GM12878 (cell line): ENCODE results near the gene ANKHD1. TPM values are rescaled to one million over a fixed set of nuclear protein-coding genes. Genes with fewer than 3 reads are reported as not detected.
A peak's percentile ranks its signal among the peaks of the same experiment; 100 is the strongest.

ENCODE experiments used
- ATAC-seq: fragments of 200-7000 bp; cut with Tn5 transposase; 3 replicates; pipeline ENCODE4 v1.9.1; 2020; ENCODE audit warnings: mild to moderate bottlenecking, moderate library complexity
- BruUV-seq: library from RNA; stranded (reverse); fragments of 400-500 nt; replicated peaks from 2 replicates; lab custom pipeline; 2021; lab: Mats Ljungman, UMichigan
- CTCF ChIA-PET: fragments of 300-600 bp; sonication (Branson Sonifier 250); formaldehyde crosslinking; extraction: SDS; loops from one replicate; lab custom pipeline; 2021; ENCODE audit warnings: inconsistent platforms; lab: Yijun Ruan, JAX
- POLR2A ChIA-PET: fragments of 350-600 bp; formaldehyde crosslinking; extraction: SDS; loops from one replicate; lab custom pipeline; 2021; ENCODE audit warnings: inconsistent platforms; lab: Charles Lee
- RAD21 ChIA-PET: fragments of 300-600 bp; sonication (Branson Sonifier 250); formaldehyde crosslinking; loops from one replicate; lab custom pipeline; 2023; ENCODE audit warnings: antibody characterized with exemption; ENCODE audit not compliant: unreplicated experiment; lab: Charles Lee
- SMC1A ChIA-PET: fragments of 300-600 bp; sonication (Branson Sonifier 250); formaldehyde crosslinking; loops from one replicate; lab custom pipeline; 2023; ENCODE audit not compliant: unreplicated experiment, uncharacterized antibody; lab: Charles Lee
- DNase-seq: peaks from one replicate; pipeline ENCODE4 v3.0.0-alpha.2; 2011; ENCODE audit warnings: low read depth, low spot score
- FAIRE-seq: peaks from 3 replicates; lab custom pipeline; 2011; peaks lifted over from hg19 to GRCh38; lab: Jason Lieb, UNC
- H2AFZ ChIP-seq: 2 replicates; pipeline ENCODE4 v1.6.0; 2011; ENCODE audit warnings: low read depth, low read length, control low read depth; ENCODE audit not compliant: control insufficient read depth
- H3K27ac ChIP-seq: 2 replicates; pipeline ENCODE4 v1.5.1; 2011; ENCODE audit warnings: control low read depth; ENCODE audit not compliant: control insufficient read depth, insufficient read depth
- H3K27me3 ChIP-seq, 2 experiments: replicated peaks in 1 of 2; 2 replicates each; pipeline versions ENCODE4 v1.6.0 to v1.6.1; 2011; ENCODE audit warnings: low read length in 1 of 2; ENCODE audit not compliant: control insufficient read depth in 2 of 2, insufficient read depth in 2 of 2
- H3K36me3 ChIP-seq, 2 experiments: 2 replicates each; pipeline ENCODE4 v1.5.1; 2011; ENCODE audit warnings: low read length in 1 of 2; ENCODE audit not compliant: control insufficient read depth in 2 of 2, insufficient read depth in 2 of 2
- H3K4me1 ChIP-seq: 2 replicates; pipeline ENCODE4 v1.6.1; 2011; ENCODE audit warnings: mild to moderate bottlenecking, low read length, moderate library complexity, mixed read lengths; ENCODE audit not compliant: control insufficient read depth, insufficient read depth
- H3K4me2 ChIP-seq: 2 replicates; pipeline ENCODE4 v1.6.0; 2011; ENCODE audit warnings: control low read depth; ENCODE audit not compliant: control insufficient read depth, insufficient read depth
- H3K4me3 ChIP-seq: fragments of 200-600 bp; sonication (generic); 2 replicates; pipeline ENCODE4 v1.5.1; 2016
- H3K79me2 ChIP-seq: 2 replicates; pipeline ENCODE4 v1.6.0; 2011; ENCODE audit warnings: low read length; ENCODE audit not compliant: control insufficient read depth, insufficient read depth
- H3K9ac ChIP-seq: 2 replicates; pipeline ENCODE4 v1.8.0; 2011; ENCODE audit warnings: low read length, control low read depth, mixed read lengths; ENCODE audit not compliant: control insufficient read depth, insufficient read depth
- H3K9me3 ChIP-seq: replicated peaks from 3 replicates; pipeline ENCODE4 v1.5.1; 2011; ENCODE audit warnings: mild to moderate bottlenecking, low read length; ENCODE audit not compliant: control insufficient read depth, insufficient read depth
- H4K20me1 ChIP-seq: 2 replicates; pipeline ENCODE4 v1.6.0; 2011; ENCODE audit not compliant: control insufficient read depth, insufficient read depth
- BHLHE40 ChIP-seq, 2 experiments: fragments of 450-650 bp in 1 of 2; IDR thresholded peaks; 2 replicates each; pipeline ENCODE4 v1.6.1; 2011 to 2017; ENCODE audit warnings: low read depth in 2 of 2, borderline replicate concordance in 1 of 2, improper control_type of control experiment in 1 of 2, low read length in 1 of 2, mild to moderate bottlenecking in 1 of 2
- HDAC2 ChIP-seq: fragments of 200-600 bp; sonication (generic); IDR thresholded peaks from 2 replicates; pipeline ENCODE4 v1.6.1; 2017
- MEF2B ChIP-seq: fragments of 450-650 bp; IDR thresholded peaks from 2 replicates; pipeline ENCODE4 v1.6.1; 2018; ENCODE audit warnings: mild to moderate bottlenecking, moderate library complexity; ENCODE audit not compliant: partially characterized antibody, poor library complexity, severe bottlenecking
- SPI1 ChIP-seq: IDR thresholded peaks from 2 replicates; pipeline ENCODE4 v1.6.1; 2011; ENCODE audit warnings: low read depth, mild to moderate bottlenecking, low read length, moderate library complexity, borderline replicate concordance; ENCODE audit not compliant: insufficient read depth
- TCF7 ChIP-seq: IDR thresholded peaks from 2 replicates; pipeline ENCODE4 v1.6.1; 2014; ENCODE audit warnings: antibody characterized with exemption, borderline replicate concordance
- WGBS: methylation state at CpG from one replicate; pipeline ENCODE4 v1.1.6; 2016; ENCODE audit warnings: low lambda C conversion rate; ENCODE audit not compliant: insufficient replicate concordance, insufficient coverage; ENCODE audit errors: missing lambda C conversion rate; 5-methylcytosine and 5-hydroxymethylcytosine counted together
- in situ Hi-C: fragments of 300-500 bp; cut with MboI; formaldehyde crosslinking; loops from 9 replicates; pipeline ENCODE4 v1.14.3; 2018; ENCODE audit warnings: mixed read lengths
- intact Hi-C: fragments of 100-400 bp; cut with micrococcal nuclease; formaldehyde crosslinking; loops from one replicate; pipeline ENCODE4 v1.14.2; 2022; ENCODE audit not compliant: unreplicated experiment
- polyA plus RNA-seq, 11 experiments: library from polyadenylated mRNA; depleted of rRNA in 4 of 11; unstranded in 6 of 11; stranded (reverse) in 5 of 11; fragments of >200 nt; fragmentation: Nextera tagmentation in 4 of 11; fragmentation: Illumina TruSeq in 1 of 11; extraction: Ambion mirVana in 4 of 11; extraction: Trizol in 1 of 11; gene quantifications; 1 replicate in 1 of 11; 2 replicates in 10 of 11; pipeline versions ENCODE4 v1.2.1 to v1.2.3, GENCODE V29; 2011 to 2016; ENCODE audit warnings: inconsistent platforms in 2 of 11, missing spikeins in 2 of 11, low read depth in 1 of 11
- total RNA-seq, 4 experiments: library from RNA; depleted of rRNA in 3 of 4; stranded (reverse); fragments of >200 nt in 3 of 4; fragmentation: Illumina TruSeq in 1 of 4; extraction: Trizol in 1 of 4; gene quantifications; 2 replicates each; pipeline versions ENCODE4 v1.2.1 to v1.2.3, GENCODE V29; 2013 to 2021
- TF ChIP-seq, protein P1 (sequence below): IDR thresholded peaks from 2 replicates; pipeline ENCODE4 v1.6.1; 2011; ENCODE audit warnings: low read depth, low read length, improper control_type of control experiment, borderline replicate concordance
- TF ChIP-seq, protein P2 (sequence below): IDR thresholded peaks from 2 replicates; pipeline ENCODE4 v1.6.1; 2012; ENCODE audit warnings: low read depth, low read length, improper control_type of control experiment
- TF ChIP-seq, protein P3 (sequence below): fragments of 150-350 bp; IDR thresholded peaks from 2 replicates; pipeline ENCODE4 v1.6.1; 2016; ENCODE audit warnings: low read depth, low read length
- TF ChIP-seq, protein P4 (sequence below): fragments of 450-650 bp; IDR thresholded peaks from 2 replicates; pipeline ENCODE4 v1.6.1; 2017; ENCODE audit warnings: mild to moderate bottlenecking

The ANKHD1 gene
- total and polyA plus RNA-seq, 10 of the 15 experiments (the other 5 are each of a cell fraction or from before 2014, with no cell fraction given), result 31.6 to 96.8 (median 74.3) TPM

DNA sequence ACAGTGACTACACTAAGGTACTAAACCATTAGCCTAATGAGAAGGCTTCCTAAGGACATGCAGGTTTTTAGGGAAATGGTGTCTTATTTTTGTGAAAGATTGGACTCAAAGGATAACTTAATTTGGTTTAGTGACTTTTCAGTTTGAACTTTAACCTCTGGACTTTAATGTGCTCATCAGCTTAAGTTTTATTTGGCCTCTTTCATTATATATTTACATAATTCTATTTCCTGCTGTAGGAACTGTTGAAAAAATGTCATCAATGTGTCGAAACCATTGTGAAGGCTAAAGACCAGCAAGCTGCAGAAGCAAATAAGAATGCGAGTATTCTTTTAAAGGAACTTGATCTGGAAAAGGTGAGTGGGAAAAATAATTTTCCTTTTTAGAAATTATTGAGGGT, 111.5 kb downstream of the ANKHD1 start (continued):
- TF ChIP-seq, protein P1, sequence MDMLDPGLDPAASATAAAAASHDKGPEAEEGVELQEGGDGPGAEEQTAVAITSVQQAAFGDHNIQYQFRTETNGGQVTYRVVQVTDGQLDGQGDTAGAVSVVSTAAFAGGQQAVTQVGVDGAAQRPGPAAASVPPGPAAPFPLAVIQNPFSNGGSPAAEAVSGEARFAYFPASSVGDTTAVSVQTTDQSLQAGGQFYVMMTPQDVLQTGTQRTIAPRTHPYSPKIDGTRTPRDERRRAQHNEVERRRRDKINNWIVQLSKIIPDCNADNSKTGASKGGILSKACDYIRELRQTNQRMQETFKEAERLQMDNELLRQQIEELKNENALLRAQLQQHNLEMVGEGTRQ, result no peak

DNA sequence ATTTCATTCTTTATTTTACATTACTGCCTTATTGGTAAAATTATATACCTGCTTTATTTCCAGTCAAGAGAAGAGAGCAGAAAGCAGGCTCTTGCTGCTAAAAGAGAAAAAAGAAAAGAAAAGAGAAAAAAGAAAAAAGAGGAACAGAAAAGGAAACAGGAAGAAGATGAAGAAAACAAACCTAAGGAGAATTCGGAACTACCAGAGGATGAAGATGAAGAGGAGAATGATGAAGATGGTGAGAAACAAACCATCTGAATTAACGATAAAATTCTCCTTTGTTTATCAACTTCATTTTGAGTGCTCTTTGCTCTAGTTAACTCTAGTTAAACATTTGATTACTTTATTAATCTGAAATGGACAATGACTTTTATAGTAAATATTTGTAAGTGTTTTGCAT, 122.4 kb downstream of the ANKHD1 start:
- Histone ChIP-seq H3K4me2 (no peak overlapping the region), H3K27me3 (no peaks in the 10 kb centered on the region), H3K79me2 (no peaks in the 10 kb centered on the region), H3K4me3 (no peak overlapping the region), H2AFZ (no peak overlapping the region), H4K20me1 (no peaks in the 10 kb centered on the region), H3K9ac (no peak overlapping the region), H3K9me3 (no peaks in the 10 kb centered on the region), H3K27ac (no peak overlapping the region), H3K36me3 (peaks cover 9 to 10% of the 10 kb centered on the region in 2 experiments), H3K4me1 (peaks cover 4% of the 10 kb centered on the region; the same call in 1 of the 2 replicates)
- ChIA-PET POLR2A (no interaction called here), SMC1A (no interaction called here), CTCF (no interaction called here), RAD21 (no interaction called here)
- WGBS, result 29% methylated on average over 2 of the region's 2 CpGs
- ATAC-seq (no peak), FAIRE-seq (no peak), DNase-seq (no peak)
- intact Hi-C loops (no loop called here), in situ Hi-C loops (no loop called here)
- no TSS peak for BruUV-seq
- TF ChIP-seq TCF7, result no peak
- TF ChIP-seq, protein P2, sequence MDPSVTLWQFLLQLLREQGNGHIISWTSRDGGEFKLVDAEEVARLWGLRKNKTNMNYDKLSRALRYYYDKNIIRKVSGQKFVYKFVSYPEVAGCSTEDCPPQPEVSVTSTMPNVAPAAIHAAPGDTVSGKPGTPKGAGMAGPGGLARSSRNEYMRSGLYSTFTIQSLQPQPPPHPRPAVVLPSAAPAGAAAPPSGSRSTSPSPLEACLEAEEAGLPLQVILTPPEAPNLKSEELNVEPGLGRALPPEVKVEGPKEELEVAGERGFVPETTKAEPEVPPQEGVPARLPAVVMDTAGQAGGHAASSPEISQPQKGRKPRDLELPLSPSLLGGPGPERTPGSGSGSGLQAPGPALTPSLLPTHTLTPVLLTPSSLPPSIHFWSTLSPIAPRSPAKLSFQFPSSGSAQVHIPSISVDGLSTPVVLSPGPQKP, result no peak
- TF ChIP-seq HDAC2, result no peak
- no peak for TF ChIP-seq MEF2B
- peak; percentile 48; the same call in 1 of the 2 replicates for TF ChIP-seq SPI1
- no peak for TF ChIP-seq BHLHE40 (IDR thresholded peaks at IDR 0.05; ENCODE audit: borderline replicate concordance in 1 of 2, low read depth in 2 of 2, low read length in 1 of 2)
- TF ChIP-seq, protein P3, sequence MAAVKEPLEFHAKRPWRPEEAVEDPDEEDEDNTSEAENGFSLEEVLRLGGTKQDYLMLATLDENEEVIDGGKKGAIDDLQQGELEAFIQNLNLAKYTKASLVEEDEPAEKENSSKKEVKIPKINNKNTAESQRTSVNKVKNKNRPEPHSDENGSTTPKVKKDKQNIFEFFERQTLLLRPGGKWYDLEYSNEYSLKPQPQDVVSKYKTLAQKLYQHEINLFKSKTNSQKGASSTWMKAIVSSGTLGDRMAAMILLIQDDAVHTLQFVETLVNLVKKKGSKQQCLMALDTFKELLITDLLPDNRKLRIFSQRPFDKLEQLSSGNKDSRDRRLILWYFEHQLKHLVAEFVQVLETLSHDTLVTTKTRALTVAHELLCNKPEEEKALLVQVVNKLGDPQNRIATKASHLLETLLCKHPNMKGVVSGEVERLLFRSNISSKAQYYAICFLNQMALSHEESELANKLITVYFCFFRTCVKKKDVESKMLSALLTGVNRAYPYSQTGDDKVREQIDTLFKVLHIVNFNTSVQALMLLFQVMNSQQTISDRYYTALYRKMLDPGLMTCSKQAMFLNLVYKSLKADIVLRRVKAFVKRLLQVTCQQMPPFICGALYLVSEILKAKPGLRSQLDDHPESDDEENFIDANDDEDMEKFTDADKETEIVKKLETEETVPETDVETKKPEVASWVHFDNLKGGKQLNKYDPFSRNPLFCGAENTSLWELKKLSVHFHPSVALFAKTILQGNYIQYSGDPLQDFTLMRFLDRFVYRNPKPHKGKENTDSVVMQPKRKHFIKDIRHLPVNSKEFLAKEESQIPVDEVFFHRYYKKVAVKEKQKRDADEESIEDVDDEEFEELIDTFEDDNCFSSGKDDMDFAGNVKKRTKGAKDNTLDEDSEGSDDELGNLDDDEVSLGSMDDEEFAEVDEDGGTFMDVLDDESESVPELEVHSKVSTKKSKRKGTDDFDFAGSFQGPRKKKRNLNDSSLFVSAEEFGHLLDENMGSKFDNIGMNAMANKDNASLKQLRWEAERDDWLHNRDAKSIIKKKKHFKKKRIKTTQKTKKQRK, result no peak
- TF ChIP-seq, protein P4, sequence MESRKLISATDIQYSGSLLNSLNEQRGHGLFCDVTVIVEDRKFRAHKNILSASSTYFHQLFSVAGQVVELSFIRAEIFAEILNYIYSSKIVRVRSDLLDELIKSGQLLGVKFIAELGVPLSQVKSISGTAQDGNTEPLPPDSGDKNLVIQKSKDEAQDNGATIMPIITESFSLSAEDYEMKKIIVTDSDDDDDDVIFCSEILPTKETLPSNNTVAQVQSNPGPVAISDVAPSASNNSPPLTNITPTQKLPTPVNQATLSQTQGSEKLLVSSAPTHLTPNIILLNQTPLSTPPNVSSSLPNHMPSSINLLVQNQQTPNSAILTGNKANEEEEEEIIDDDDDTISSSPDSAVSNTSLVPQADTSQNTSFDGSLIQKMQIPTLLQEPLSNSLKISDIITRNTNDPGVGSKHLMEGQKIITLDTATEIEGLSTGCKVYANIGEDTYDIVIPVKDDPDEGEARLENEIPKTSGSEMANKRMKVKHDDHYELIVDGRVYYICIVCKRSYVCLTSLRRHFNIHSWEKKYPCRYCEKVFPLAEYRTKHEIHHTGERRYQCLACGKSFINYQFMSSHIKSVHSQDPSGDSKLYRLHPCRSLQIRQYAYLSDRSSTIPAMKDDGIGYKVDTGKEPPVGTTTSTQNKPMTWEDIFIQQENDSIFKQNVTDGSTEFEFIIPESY, result no peak
